Colonic mucosa (tissue), 4 donors: ENCODE results near the gene STXBP6. TPM values are rescaled to one million over a fixed set of nuclear protein-coding genes. Genes with fewer than 3 reads are reported as not detected.

Experiments used
- DNase-seq: peaks from one replicate; pipeline ENCODE4 v3.0.0-alpha.2; 2020
- H3K27ac ChIP-seq: fragments of 200-600 bp; one replicate; pipeline ENCODE4 v1.8.0; 2021
- H3K27me3 ChIP-seq: fragments of 200-600 bp; one replicate; pipeline ENCODE4 v1.8.0; 2021
- H3K36me3 ChIP-seq: fragments of 200-600 bp; one replicate; pipeline ENCODE4 v1.8.0; 2021
- H3K4me1 ChIP-seq: fragments of 200-600 bp; one replicate; pipeline ENCODE4 v1.8.0; 2021; ENCODE audit warnings: mild to moderate bottlenecking
- H3K4me3 ChIP-seq: fragments of 200-600 bp; one replicate; pipeline ENCODE4 v1.8.0; 2021
- H3K9ac ChIP-seq, 2 donors: one replicate each; pipeline ENCODE4 v1.7.0; 2013; ENCODE audit warnings: control low read depth in 2 of 2, low read depth in 2 of 2, low read length in 2 of 2
- H3K9me3 ChIP-seq: fragments of 200-600 bp; one replicate; pipeline ENCODE4 v1.8.0; 2021
- CTCF ChIP-seq: fragments of 200-600 bp; IDR thresholded peaks from one replicate; pipeline ENCODE4 v1.8.0; 2022; ENCODE audit warnings: antibody characterized with exemption, mild to moderate bottlenecking
- intact Hi-C: fragments of 100-400 bp; cut with DNase I; formaldehyde crosslinking; loops from one replicate; pipeline ENCODE4 v1.14.1; 2022
- total RNA-seq, 2 donors: library from RNA; stranded (reverse); fragmentation: NEBNext Ultra II Directional in 1 of 2; extraction: Animal tissue kit (Norgen Biotek cat#: 25700) in 1 of 2; gene quantifications; one replicate each; pipeline ENCODE4 v1.2.1, GENCODE V29; 2021
- donor health status: healthy.
- donor health status: DM: no; HTN: no; CAD: no.
- donor health status: DM: no; HTN: no; CAD: no.

Gene STXBP6
- total RNA-seq, 2 donors from 2014 or later, result 23.7 to 26.1 TPM

GRCh38 chr14:24947131-24947530 lies 102.8 kb downstream of the STXBP6 start:
- Histone ChIP-seq H3K9ac (no peak overlapping the region), H3K27ac (no peak overlapping the region), H3K9me3 (no peaks in the 10 kb centered on the region), H3K4me3 (no peak overlapping the region), H3K27me3 (no peaks in the 10 kb centered on the region), H3K36me3 (no peaks in the 10 kb centered on the region), H3K4me1 (no peaks in the 10 kb centered on the region)
- intact Hi-C loops, result no loop called here
- DNase-seq, result no peak
- no peak for TF ChIP-seq CTCF

- Histone ChIP-seq H3K36me3 (no peaks in the 10 kb centered on the region), H3K27me3 (no peaks in the 10 kb centered on the region), H3K4me3 (no peak overlapping the region), H3K9ac (no peak overlapping the region), H3K9me3 (no peaks in the 10 kb centered on the region), H3K4me1 (no peaks in the 10 kb centered on the region), H3K27ac (no peak overlapping the region)
- DNase-seq, result no peak
- intact Hi-C loops, result no loop called here
- TF ChIP-seq CTCF, result no peak
Observed at GRCh38 chr14:24944800-24945199, 105.1 kb downstream of the STXBP6 start.

- Histone ChIP-seq H3K27me3 (no peaks in the 10 kb centered on the region), H3K36me3 (no peaks in the 10 kb centered on the region), H3K9ac (no peak overlapping the region), H3K27ac (no peak overlapping the region), H3K9me3 (no peaks in the 10 kb centered on the region), H3K4me3 (no peak overlapping the region), H3K4me1 (no peaks in the 10 kb centered on the region)
- intact Hi-C loops, result no loop called here
- DNase-seq, result no peak
- TF ChIP-seq CTCF, result no peak
Observed at GRCh38 chr14:24943024-24943423, 106.9 kb downstream of the STXBP6 start.

GRCh38 chr14:24941719-24942118 lies 108.2 kb downstream of the STXBP6 start:
- no peak overlapping the region for H3K9ac ChIP-seq
- no peak overlapping the region for H3K4me3 ChIP-seq
- H3K9me3 ChIP-seq, result no peaks in the 10 kb centered on the region
- no peak for TF ChIP-seq CTCF
- H3K36me3 ChIP-seq, result no peaks in the 10 kb centered on the region
- DNase-seq, result peak; percentile 50
- intact Hi-C loops, result no loop called here
- H3K4me1 ChIP-seq, result no peaks in the 10 kb centered on the region
- H3K27ac ChIP-seq, result no peak overlapping the region
- no peaks in the 10 kb centered on the region for H3K27me3 ChIP-seq

- no peaks in the 10 kb centered on the region for H3K36me3 ChIP-seq
- no peak overlapping the region for H3K27ac ChIP-seq
- no peak overlapping the region for H3K9ac ChIP-seq
- H3K4me3 ChIP-seq, result no peak overlapping the region
- no peaks in the 10 kb centered on the region for H3K27me3 ChIP-seq
- H3K9me3 ChIP-seq, result no peaks in the 10 kb centered on the region
- H3K4me1 ChIP-seq, result no peaks in the 10 kb centered on the region
- intact Hi-C loops, result no loop called here
- no peak for DNase-seq
- TF ChIP-seq CTCF, result no peak
Observed at GRCh38 chr14:24940213-24940783, 109.6 kb downstream of the STXBP6 start.

GRCh38 chr14:24938593-24938992 lies 111.4 kb downstream of the STXBP6 start:
- Histone ChIP-seq H3K4me1 (no peaks in the 10 kb centered on the region), H3K4me3 (no peak overlapping the region), H3K9me3 (no peaks in the 10 kb centered on the region), H3K36me3 (no peaks in the 10 kb centered on the region), H3K9ac (no peak overlapping the region), H3K27ac (no peak overlapping the region), H3K27me3 (no peaks in the 10 kb centered on the region)
- no peak for TF ChIP-seq CTCF
- intact Hi-C loops, result no loop called here
- DNase-seq, result no peak
